Astrocyte of the cerebellum (primary cell): Measurements from ENCODE around the gene PAFAH1B2.
"Not testable (repeated sequence)": the region's sequence is repeated elsewhere in the genome, so short reads cannot be mapped to it uniquely, and the experiment has no call there.

Experiments used
- DNase-seq: peaks from one replicate; pipeline ENCODE4 v3.0.0-alpha.2; 2011; ENCODE audit warnings: low read depth
- H3K4me3 ChIP-seq: 2 replicates; pipeline ENCODE4 v1.5.1; 2011; ENCODE audit warnings: mild to moderate bottlenecking, low read depth, low read length, moderate library complexity
- CTCF ChIP-seq: IDR thresholded peaks from 2 replicates; pipeline ENCODE4 v1.5.1; 2012; ENCODE audit warnings: low read length, low read depth, moderate library complexity, mild to moderate bottlenecking; ENCODE audit errors: missing control alignments
- in situ Hi-C: cut with HindIII; loops from 2 replicates; pipeline ENCODE4 v1.10.0; 2017; ENCODE audit warnings: low sequenced_read_pairs

Gene PAFAH1B2

GRCh38 chr11:117127171-117127901 lies 16.8 kb upstream of the PAFAH1B2 start:
- H3K4me3 ChIP-seq, result no peak overlapping the region
- in situ Hi-C loops, result no loop called here
- TF ChIP-seq CTCF, result no peak
- no peak for DNase-seq

DNA sequence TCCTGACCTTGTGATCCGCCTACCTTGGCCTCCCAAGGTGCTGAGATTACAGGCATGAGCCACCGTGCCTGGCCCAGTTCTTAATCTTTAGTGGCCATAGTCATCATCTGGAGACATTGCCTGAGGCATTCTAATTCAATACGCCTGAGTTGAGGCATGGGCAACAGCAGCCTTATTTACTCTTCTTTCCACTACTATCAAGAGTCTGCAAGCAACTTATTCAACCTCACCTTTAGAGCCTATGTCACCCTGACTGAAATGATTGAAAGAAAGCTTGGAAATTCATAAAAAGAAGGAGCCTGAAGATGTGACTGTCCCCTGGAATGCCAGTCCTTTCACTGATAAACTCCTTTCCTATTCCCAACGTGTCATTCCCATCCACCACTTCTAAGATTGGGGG lies 15.8 kb upstream of the PAFAH1B2 start:
- no peak for DNase-seq
- no peak for TF ChIP-seq CTCF
- in situ Hi-C loops, result no loop called here
- H3K4me3 ChIP-seq, result no peak overlapping the region

DNA sequence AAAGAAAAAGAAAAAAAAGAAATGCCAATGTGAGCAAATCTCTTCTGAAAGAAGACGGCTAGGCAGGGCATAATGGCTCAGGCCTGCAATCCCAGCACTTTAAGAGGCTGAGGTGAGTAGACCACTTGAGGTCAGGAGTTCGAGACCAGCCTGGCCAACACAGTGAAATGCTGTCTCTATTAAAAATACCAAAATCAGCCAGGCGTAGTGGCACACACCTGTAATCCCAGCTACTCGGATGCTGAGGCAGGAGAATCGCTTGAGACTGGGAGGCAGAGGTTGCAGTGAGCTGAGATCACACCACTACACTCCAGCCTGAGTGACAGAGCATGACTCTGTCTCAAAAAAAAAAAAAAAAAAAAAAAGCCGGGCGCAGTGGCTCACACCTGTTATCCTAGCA lies 13.7 kb upstream of the PAFAH1B2 start:
- H3K4me3 ChIP-seq, in situ Hi-C loops, DNase-seq: not testable (repeated sequence)

DNA sequence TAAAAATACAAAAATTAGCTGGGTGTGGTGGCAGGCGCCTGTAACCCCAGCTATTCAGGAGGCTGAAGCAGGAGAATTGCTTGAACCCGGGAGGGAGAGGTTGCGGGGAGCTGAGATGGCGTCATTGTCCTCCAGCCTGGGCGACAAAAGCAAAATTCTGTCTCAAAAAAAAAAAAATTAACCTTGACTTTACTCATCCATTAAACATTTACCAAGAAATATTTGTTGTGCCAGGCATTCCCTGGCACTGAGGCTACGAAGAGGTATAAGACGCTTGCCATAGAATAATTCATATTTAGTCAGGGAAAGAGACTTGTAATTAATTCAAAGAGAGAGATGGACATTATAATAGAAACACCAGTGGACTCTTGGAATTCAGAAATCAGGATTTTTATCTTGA lies 13.2 kb upstream of the PAFAH1B2 start:
- in situ Hi-C loops, result no loop called here
- no peak for TF ChIP-seq CTCF

GRCh38 chr11:117134431-117134830 lies 9.7 kb upstream of the PAFAH1B2 start:
- in situ Hi-C loops, result no loop called here
- H3K4me3 ChIP-seq, result no peak overlapping the region
- no peak for DNase-seq
- no peak for TF ChIP-seq CTCF

More for the DNA sequence above, 13.2 kb upstream of the PAFAH1B2 start:
- DNase-seq, result no peak
- H3K4me3 ChIP-seq, result no peak overlapping the region

- in situ Hi-C loops, DNase-seq, H3K4me3 ChIP-seq: not testable (repeated sequence)
Measured at GRCh38 chr11:117134979-117135378, 9.1 kb upstream of the PAFAH1B2 start.

GRCh38 chr11:117137223-117138086 lies 6.6 kb upstream of the PAFAH1B2 start:
- DNase-seq, in situ Hi-C loops, H3K4me3 ChIP-seq: not testable (repeated sequence)

DNA sequence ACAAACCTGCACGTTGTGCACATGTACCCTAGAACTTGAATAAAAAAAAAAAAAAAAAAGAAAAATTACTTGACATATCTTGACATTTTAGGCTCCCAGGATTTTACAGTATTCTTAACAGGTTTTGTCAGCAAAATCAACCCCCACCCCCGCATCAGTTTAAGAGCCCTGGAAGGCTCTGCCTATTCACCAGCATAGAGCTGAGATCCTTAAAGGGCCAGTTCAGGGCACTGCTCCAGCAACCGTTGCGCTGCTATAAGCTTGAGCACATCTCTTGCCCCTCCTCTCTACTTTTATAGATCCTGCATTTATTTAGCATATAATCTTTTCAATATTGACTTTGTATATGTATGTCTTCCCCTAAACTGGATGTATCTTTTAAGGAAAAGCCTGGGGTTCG lies 697 bp upstream of the PAFAH1B2 start:
- peak overlapping the region; percentile 74 for H3K4me3 ChIP-seq
- no peak for TF ChIP-seq CTCF
- peak; percentile 19 for DNase-seq
- in situ Hi-C loops, result no loop called here
